ENCODE measurements around the gene SELP. TPM values are rescaled to one million over a fixed set of nuclear protein-coding genes. Genes with fewer than 3 reads are reported as not detected.

SELP gene
- polyA plus RNA-seq, 1 donor (not counting 4 experiments of a cell fraction or from before 2014, with no cell fraction given), result 0.09 TPM

DNA sequence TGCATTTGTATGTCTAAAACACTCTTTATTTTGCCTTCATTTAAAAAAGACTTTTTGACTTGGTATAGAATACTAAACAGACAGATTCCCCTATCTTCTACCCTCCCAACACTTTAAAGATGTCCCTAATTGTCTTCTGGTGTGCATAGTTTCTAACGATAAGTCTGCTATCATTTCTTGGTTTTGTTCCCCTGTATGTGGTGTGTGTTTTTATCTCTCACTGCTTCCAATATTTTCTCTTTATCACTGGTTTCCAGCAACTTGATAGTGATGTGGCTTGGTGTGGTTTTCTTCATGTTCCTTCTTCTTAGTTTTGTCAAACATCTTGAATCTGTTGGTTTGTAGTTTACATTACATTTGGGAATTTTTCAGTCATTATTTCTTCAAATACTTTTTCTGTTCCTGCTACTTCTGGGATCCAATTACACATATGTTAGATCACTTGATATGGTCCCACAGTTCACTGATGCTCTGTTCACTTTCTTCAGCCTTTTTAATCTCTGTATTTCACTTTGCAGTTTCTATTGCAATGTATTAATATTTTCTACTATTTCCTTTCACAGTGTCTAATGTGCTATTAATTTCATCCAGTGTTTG, 66.8 kb downstream of the SELP start:
- FAIRE-seq, result no peak
- Histone ChIP-seq H3K79me2 (ENCODE audit: control insufficient read depth, insufficient read depth, low read length) (no peaks in the 10 kb centered on the region), H3K4me2 (ENCODE audit: control insufficient read depth, extremely low read depth, insufficient read depth, low read depth, low read length) (no peak overlapping the region), H3K4me1 (ENCODE audit: control insufficient read depth, extremely low read depth, insufficient read depth, low read length) (peaks cover 11% of the 10 kb centered on the region), H2AFZ (ENCODE audit: control insufficient read depth, low read length) (no peak overlapping the region), H3K9ac (ENCODE audit: control insufficient read depth, extremely low read depth, insufficient read depth, low read length) (no peak overlapping the region), H3K27me3 (ENCODE audit: control insufficient read depth, extremely low read depth, insufficient read depth, low read length) (no peaks in the 10 kb centered on the region), H3K4me3 (ENCODE audit: control insufficient read depth in 2 of 3, extremely low read depth in 1 of 3, insufficient read depth in 2 of 3, low read depth in 1 of 3, low read length in 3 of 3) (no peak overlapping the region), H3K27ac (ENCODE audit: control insufficient read depth, insufficient read depth, low read length) (no peak overlapping the region), H3K9me1 (ENCODE audit: control insufficient read depth, extremely low read depth, insufficient read depth, low read length) (no peaks in the 10 kb centered on the region), H4K20me1 (ENCODE audit: control insufficient read depth, extremely low read depth, insufficient read depth, low read length) (no peaks in the 10 kb centered on the region), H3K36me3 (ENCODE audit: control insufficient read depth in 2 of 2, extremely low read depth in 1 of 2, insufficient read depth in 2 of 2, low read length in 2 of 2) (no peaks in the 10 kb centered on the region), H3K9me3 (ENCODE audit: control insufficient read depth, low read depth, low read length) (no peaks in the 10 kb centered on the region)
- dilution Hi-C loops (cut with MboI; ENCODE audit: extremely low pct_ligation_motif_present, low sequenced_read_pairs), result no loop called here
- no peak for DNase-seq (ENCODE audit: low read depth, low spot score)
- TF ChIP-seq, protein P1, sequence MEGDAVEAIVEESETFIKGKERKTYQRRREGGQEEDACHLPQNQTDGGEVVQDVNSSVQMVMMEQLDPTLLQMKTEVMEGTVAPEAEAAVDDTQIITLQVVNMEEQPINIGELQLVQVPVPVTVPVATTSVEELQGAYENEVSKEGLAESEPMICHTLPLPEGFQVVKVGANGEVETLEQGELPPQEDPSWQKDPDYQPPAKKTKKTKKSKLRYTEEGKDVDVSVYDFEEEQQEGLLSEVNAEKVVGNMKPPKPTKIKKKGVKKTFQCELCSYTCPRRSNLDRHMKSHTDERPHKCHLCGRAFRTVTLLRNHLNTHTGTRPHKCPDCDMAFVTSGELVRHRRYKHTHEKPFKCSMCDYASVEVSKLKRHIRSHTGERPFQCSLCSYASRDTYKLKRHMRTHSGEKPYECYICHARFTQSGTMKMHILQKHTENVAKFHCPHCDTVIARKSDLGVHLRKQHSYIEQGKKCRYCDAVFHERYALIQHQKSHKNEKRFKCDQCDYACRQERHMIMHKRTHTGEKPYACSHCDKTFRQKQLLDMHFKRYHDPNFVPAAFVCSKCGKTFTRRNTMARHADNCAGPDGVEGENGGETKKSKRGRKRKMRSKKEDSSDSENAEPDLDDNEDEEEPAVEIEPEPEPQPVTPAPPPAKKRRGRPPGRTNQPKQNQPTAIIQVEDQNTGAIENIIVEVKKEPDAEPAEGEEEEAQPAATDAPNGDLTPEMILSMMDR (optimal IDR thresholded peaks at IDR 0.05 in 1 of 3, IDR thresholded peaks at IDR 0.05 in 1 of 3, conservative IDR thresholded peaks at IDR 0.05 in 1 of 3; ENCODE audit: extremely low read depth in 1 of 3, insufficient read depth in 2 of 3, low read length in 3 of 3), result no peak
- TF ChIP-seq EZH2 (IDR thresholded peaks at IDR 0.05; ENCODE audit: low read length), result no peak

DNA sequence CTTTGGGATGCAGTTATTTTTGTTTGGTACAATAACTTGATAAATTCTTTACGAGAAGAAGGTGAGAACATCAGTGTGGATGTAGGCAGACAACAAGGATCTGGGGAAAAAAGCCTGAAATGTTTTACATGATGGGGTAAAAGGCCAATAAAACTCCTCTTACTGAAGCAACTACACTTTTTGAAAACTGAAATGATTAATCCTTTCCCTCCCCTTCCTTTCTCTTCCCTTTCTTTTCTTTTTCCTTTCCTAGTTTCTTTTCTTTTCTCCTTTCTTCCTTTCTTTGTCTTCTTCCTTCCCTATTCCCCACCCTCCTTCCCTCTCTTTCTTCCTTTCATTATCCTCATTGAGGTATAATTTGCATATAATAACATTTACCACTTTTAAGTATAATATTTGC, 68.2 kb downstream of the SELP start:
- Histone ChIP-seq H4K20me1 (ENCODE audit: control insufficient read depth, extremely low read depth, insufficient read depth, low read length) (no peaks in the 10 kb centered on the region), H3K9ac (ENCODE audit: control insufficient read depth, extremely low read depth, insufficient read depth, low read length) (no peak overlapping the region), H2AFZ (ENCODE audit: control insufficient read depth, low read length) (no peak overlapping the region), H3K27me3 (ENCODE audit: control insufficient read depth, extremely low read depth, insufficient read depth, low read length) (no peaks in the 10 kb centered on the region), H3K9me3 (ENCODE audit: control insufficient read depth, low read depth, low read length) (no peaks in the 10 kb centered on the region), H3K27ac (ENCODE audit: control insufficient read depth, insufficient read depth, low read length) (no peak overlapping the region), H3K4me2 (ENCODE audit: control insufficient read depth, extremely low read depth, insufficient read depth, low read depth, low read length) (no peak overlapping the region), H3K4me1 (ENCODE audit: control insufficient read depth, extremely low read depth, insufficient read depth, low read length) (peaks cover 11% of the 10 kb centered on the region), H3K9me1 (ENCODE audit: control insufficient read depth, extremely low read depth, insufficient read depth, low read length) (no peaks in the 10 kb centered on the region), H3K4me3 (ENCODE audit: control insufficient read depth in 2 of 3, extremely low read depth in 1 of 3, insufficient read depth in 2 of 3, low read depth in 1 of 3, low read length in 3 of 3) (no peak overlapping the region), H3K36me3 (ENCODE audit: control insufficient read depth in 2 of 2, extremely low read depth in 1 of 2, insufficient read depth in 2 of 2, low read length in 2 of 2) (no peaks in the 10 kb centered on the region), H3K79me2 (ENCODE audit: control insufficient read depth, insufficient read depth, low read length) (no peaks in the 10 kb centered on the region)
- DNase-seq (ENCODE audit: low read depth, low spot score), result no peak
- TF ChIP-seq, protein P1 (optimal IDR thresholded peaks at IDR 0.05 in 1 of 3, IDR thresholded peaks at IDR 0.05 in 1 of 3, conservative IDR thresholded peaks at IDR 0.05 in 1 of 3; ENCODE audit: extremely low read depth in 1 of 3, insufficient read depth in 2 of 3, low read length in 3 of 3), result no peak
- no peak for TF ChIP-seq EZH2 (IDR thresholded peaks at IDR 0.05; ENCODE audit: low read length)
- FAIRE-seq, result no peak
- dilution Hi-C loops (cut with MboI; ENCODE audit: extremely low pct_ligation_motif_present, low sequenced_read_pairs), result no loop called here
